ENCODE data around the gene LY6G6F. TPM values are rescaled to one million over a fixed set of nuclear protein-coding genes. Genes with fewer than 3 reads are reported as not detected.

LY6G6F gene
- total and polyA plus RNA-seq, 2 experiments from 2014 or later: not detected

DNA sequence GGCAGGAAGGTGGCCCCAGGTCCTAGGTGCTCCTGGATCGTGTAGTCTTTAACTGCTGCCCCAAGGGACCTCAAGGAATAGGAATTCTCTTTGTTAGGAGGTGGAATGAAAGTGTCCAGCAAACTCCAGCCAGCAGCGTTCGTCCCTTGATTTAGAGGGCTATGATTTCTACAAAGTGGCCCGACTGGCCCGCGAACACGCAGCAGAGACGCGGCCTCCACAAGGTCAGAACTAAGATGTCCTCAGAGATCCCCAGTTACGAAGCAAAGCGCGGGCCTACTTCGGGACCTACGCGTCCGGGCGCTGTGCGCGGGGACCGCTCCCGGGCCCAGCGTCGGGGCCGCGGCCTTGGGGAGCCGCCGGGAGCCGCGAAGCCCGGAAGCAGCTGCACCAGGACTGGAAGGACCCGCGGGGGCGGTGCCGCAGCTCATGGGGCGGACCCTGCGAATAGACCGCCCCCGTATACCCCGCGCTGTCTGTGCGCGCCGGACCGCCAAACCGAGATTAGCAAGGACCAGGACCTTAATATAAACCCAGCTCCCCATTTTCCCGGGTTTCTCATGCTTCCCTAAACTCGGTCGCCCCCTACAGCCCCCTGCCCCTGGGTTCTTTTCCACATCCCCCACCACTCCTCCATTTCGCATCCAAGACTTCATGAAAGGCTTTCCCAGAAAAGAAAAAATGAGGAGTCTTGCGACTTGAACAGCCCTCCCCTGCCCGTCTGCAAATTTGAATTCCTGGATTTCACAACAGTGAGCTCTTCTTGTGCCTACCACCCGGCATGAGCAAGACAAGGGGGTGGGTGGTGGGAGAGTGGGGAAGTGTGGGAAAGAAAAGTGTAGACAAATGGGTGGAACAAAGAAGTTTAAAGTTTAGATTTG is 46.0 kb upstream of the LY6G6F start, which contains the start of gene C6orf47:
Gene C6orf47, minus strand, starts transcription at position 398 of the 881 bp plus-strand sequence. CDS start 831 bp downstream, outside the sequence.
- Histone ChIP-seq H3K4me3 (peak within 1 kb of the TSS; percentile 79), H3K4me1 (ENCODE audit: low read depth) (peaks cover 25% of the 10 kb centered on the region), H3K27me3 (no peaks in the 10 kb centered on the region), H3K9me3 (ENCODE audit: low read depth) (no peaks in the 10 kb centered on the region), H3K36me3 (no peaks in the 10 kb centered on the region), H3K27ac (peak within 1 kb of the TSS; percentile 88)
- TF ChIP-seq, protein P1, sequence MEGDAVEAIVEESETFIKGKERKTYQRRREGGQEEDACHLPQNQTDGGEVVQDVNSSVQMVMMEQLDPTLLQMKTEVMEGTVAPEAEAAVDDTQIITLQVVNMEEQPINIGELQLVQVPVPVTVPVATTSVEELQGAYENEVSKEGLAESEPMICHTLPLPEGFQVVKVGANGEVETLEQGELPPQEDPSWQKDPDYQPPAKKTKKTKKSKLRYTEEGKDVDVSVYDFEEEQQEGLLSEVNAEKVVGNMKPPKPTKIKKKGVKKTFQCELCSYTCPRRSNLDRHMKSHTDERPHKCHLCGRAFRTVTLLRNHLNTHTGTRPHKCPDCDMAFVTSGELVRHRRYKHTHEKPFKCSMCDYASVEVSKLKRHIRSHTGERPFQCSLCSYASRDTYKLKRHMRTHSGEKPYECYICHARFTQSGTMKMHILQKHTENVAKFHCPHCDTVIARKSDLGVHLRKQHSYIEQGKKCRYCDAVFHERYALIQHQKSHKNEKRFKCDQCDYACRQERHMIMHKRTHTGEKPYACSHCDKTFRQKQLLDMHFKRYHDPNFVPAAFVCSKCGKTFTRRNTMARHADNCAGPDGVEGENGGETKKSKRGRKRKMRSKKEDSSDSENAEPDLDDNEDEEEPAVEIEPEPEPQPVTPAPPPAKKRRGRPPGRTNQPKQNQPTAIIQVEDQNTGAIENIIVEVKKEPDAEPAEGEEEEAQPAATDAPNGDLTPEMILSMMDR (IDR thresholded peaks at IDR 0.05; ENCODE audit: low read depth, low read length): no peak
- peak; percentile 90 for DNase-seq (ENCODE audit: low read depth in 1 of 2, low spot score in 1 of 2)

DNA sequence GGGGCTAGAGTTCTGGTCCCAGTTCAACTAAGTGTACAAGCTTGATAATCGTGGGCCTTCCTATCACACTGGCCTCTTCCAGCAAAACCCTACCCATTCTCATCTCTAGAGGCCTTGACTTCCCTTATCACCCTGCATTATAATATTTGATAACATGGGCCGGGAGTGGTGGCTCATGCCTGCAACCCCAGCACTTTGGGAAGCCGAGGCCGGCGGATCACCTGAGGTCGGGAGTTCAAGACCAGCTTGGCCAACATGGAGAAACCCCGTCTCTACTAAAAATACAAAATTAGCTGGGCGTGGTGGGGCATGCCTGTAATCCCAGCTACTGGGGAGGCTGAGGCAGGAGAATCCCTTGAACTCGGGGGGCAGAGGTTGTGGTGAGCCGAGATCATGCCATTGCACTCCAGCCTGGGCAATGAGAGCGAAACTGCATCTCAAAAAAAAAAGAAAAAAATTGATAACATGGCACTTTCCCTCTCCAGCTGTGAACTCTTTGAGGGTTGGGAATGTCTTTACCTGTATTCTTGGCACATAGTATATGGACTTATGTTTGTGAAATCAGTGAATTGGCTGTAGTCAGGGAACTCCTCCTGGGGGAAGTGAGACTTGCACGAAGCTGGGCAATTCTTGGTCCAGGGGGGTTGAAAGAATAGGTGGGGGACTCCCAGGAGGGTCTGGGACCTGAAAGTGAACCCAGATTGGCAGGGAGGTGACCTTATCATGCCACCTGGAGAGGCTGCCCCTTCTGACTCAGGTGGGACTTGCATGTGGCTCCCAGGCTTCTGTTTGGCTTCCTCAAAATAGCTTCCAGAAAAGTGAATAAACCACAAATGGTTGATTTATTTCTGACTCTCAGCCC is 45.2 kb upstream of the LY6G6F start:
- Histone ChIP-seq H3K4me1 (ENCODE audit: low read depth) (peaks cover 25% of the 10 kb centered on the region), H3K9me3 (ENCODE audit: low read depth) (no peaks in the 10 kb centered on the region), H3K27me3 (no peaks in the 10 kb centered on the region), H3K4me3 (peak overlapping the region; percentile 79), H3K27ac (peak overlapping the region; percentile 88), H3K36me3 (no peaks in the 10 kb centered on the region)
- no peak for DNase-seq (ENCODE audit: low read depth in 1 of 2, low spot score in 1 of 2)
- TF ChIP-seq, protein P1 (IDR thresholded peaks at IDR 0.05; ENCODE audit: low read depth, low read length): no peak

DNA sequence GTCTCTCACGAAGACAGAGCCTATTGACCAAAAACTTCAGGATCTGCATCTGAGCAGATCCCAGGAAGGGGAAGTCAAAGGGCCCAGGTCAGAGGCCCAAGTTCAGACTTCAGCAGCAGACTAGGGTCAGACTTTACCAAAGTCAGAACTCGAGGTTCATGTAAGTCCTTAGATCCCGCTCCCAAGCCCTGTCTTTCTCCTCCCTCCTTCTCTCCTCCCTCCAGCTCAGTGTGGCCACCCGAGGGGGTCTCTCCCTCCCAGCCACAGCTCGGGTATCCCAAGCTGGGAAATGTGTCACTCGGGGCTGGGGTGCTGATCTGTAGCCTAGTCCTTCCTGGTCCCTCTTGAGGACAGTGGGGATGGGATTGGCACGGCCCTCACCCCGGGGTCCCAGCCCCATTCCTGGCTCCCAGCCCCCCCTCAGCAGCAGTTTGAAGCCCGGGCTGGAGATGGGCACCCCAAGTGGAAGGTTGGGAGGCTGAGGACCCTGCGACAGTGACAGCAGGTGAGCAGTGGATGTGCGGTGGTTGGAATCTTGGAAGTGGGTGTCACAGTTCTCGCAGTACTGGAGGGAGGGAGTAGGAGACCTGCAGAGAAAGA is 44.4 kb upstream of the LY6G6F start:
- H3K4me1 ChIP-seq (ENCODE audit: low read depth): peaks cover 25% of the 10 kb centered on the region

DNA sequence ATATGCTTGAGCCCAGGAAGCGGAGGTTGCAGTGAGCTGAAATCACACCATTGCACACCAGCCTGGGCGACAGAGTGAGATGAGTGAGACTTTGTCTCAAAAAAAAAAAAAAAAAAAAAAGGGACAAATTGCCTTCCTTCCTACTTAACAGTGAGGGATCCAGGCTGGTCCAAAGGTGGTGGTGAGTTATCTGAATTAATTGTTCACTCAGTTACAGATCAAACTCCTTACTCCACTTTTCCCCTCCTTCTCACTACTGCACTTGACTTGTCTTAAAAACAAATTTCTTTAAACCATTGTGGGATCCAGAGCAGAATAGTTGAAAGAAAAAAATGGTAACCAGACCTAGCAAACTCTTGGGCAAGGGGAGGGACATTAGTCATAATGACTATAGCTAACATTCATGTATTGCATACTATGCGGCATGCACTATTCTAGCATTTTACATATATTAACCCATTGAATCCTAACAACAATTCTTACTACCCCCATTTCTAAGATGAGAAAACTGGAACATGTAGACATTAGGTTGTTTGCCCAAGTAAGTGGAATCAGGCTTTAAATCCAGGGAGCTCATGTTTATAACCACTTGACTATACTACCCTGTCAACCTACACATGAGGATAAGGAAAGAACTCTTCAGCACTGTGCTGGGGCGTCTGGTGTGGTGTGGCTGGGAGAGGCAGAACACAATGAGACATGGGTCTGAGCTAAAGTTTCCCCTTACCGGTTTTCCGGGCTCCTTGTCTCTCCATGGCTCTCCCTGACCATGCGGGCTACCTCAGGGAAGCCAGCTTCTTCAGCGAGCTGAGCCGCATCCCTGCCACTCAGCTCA is 43.3 kb upstream of the LY6G6F start:
- Histone ChIP-seq H3K27me3 (no peaks in the 10 kb centered on the region), H3K36me3 (peaks cover 15% of the 10 kb centered on the region), H3K4me1 (ENCODE audit: low read depth) (peaks cover 25% of the 10 kb centered on the region), H3K9me3 (ENCODE audit: low read depth) (no peaks in the 10 kb centered on the region), H3K27ac (peak overlapping the region; percentile 95), H3K4me3 (peak overlapping the region; percentile 94)
- TF ChIP-seq, protein P1 (IDR thresholded peaks at IDR 0.05; ENCODE audit: low read depth, low read length): no peak
- DNase-seq (ENCODE audit: low read depth in 1 of 2, low spot score in 1 of 2): peak in 1 of 2 donors; percentile 20

More for the DNA sequence above, 44.4 kb upstream of the LY6G6F start:
- DNase-seq (ENCODE audit: low read depth in 1 of 2, low spot score in 1 of 2): no peak
- Histone ChIP-seq H3K36me3 (peaks cover 4% of the 10 kb centered on the region), H3K27ac (no peak overlapping the region), H3K4me3 (no peak overlapping the region), H3K27me3 (no peaks in the 10 kb centered on the region), H3K9me3 (ENCODE audit: low read depth) (no peaks in the 10 kb centered on the region)
- TF ChIP-seq, protein P1 (IDR thresholded peaks at IDR 0.05; ENCODE audit: low read depth, low read length): no peak

Measured in cardiac muscle cell (in vitro differentiated cells and primary cell).